ENCODE measurements around the gene ZNF865. TPM values are rescaled to one million over a fixed set of nuclear protein-coding genes. Genes with fewer than 3 reads are reported as not detected.

ZNF865 gene
- total RNA-seq, 5 donors from 2014 or later (not counting 1 experiment from before 2014, with no cell fraction given) = 16.3 to 29.4 (median 27.3) TPM

GRCh38 chr19:55633861-55634260 lies 28.4 kb downstream of the ZNF865 start:
- no peaks in the 10 kb centered on the region for H3K9me3 Mint-ChIP-seq
- ATAC-seq (replicated peaks in 1 of 4) (no peak), DNase-seq (no peak)
- peak overlapping the region in 1 of 2 donors; percentile 75 for H3K27ac Mint-ChIP-seq
- ChIA-PET CTCF (interaction anchor here (0.7 to 3.5 kb wide), 9 partner anchors 10 to 130 kb away, joined by 3 to 21 read pairs (median 10); partner anchors contain the start of genes FIZ1 (in 1 of the 2) and ZNF784 (in 1 of the 2)), POLR2A (interaction anchor here in 1 of 2 donors (0.5 to 0.6 kb wide), 2 partner anchors 11 to 295 kb away, joined by 3 read pairs; no protein-coding TSS in a partner anchor)
- no peaks in the 10 kb centered on the region for H3K27me3 Mint-ChIP-seq
- peaks cover 14% of the 10 kb centered on the region for H3K36me3 Mint-ChIP-seq
- peak overlapping the region; percentile 99 for H3K27ac ChIP-seq (ENCODE audit: low read length)
- H3K4me3 ChIP-seq (ENCODE audit: control insufficient read depth in 1 of 2, extremely low read depth in 1 of 2, low read length in 1 of 2) = no peak overlapping the region
- peaks cover 18 to 50% of the 10 kb centered on the region in 2 experiments for H3K4me1 ChIP-seq (ENCODE audit: control insufficient read depth in 1 of 2, extremely low read depth in 1 of 2, insufficient read depth in 2 of 2, low read length in 2 of 2)
- H3K27me3 ChIP-seq (replicated peaks in 1 of 2; ENCODE audit: control insufficient read depth in 2 of 2, extremely low read depth in 1 of 2, insufficient read depth in 2 of 2, low read length in 1 of 2) = peaks cover 0 to 3% of the 10 kb centered on the region in 2 experiments
- H3K4me1 Mint-ChIP-seq = peaks cover 50 to 53% (median 53%) of the 10 kb centered on the region in 3 donors
- peak overlapping the region; percentile 65 to 100 (median 98) for H3K4me3 Mint-ChIP-seq
- H3K36me3 ChIP-seq (ENCODE audit: control insufficient read depth in 2 of 2, extremely low read depth in 1 of 2, insufficient read depth in 1 of 2, low read length in 1 of 2) = peaks cover 0 to 2% of the 10 kb centered on the region in 2 donors
- WGBS (ENCODE audit: insufficient coverage) = 100% methylated on average over 1 of the region's 8 CpGs
- H3K9me3 ChIP-seq = no peaks in the 10 kb centered on the region

DNA sequence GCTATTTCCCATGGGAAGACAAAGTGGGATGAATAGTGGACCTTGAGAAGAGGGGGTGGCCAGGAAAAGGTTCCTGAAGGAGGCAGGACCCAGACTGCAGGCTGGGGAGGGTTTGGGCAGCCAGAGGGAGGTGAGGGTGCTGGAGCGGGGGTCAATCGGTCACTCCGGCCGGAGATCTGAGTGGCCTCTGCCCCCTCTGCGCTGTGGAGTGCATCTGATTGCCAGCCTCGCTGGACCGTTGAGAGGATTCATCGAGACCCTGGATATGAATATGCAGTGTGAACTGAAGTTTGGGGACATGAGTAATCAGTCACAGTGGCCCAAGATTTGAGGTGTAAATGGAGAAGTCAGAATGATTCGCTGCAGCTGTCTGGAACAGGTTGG lies 29.9 kb downstream of the ZNF865 start:
- H3K4me1 Mint-ChIP-seq = peaks cover 60 to 65% (median 64%) of the 10 kb centered on the region in 3 donors
- ChIA-PET CTCF (no interaction called here), POLR2A (interaction anchor here (0.8 kb wide), 2 partner anchors 174 to 517 kb away, joined by 3 to 5 read pairs; partner anchors contain the start of gene ISOC2 (in 1 of the 2))
- Histone ChIP-seq H3K27ac (ENCODE audit: low read length) (peak overlapping the region; percentile 99), H3K27me3 (replicated peaks in 1 of 2; ENCODE audit: control insufficient read depth in 2 of 2, extremely low read depth in 1 of 2, insufficient read depth in 2 of 2, low read length in 1 of 2) (no peaks in the 10 kb centered on the region), H3K9me3 (no peaks in the 10 kb centered on the region), H3K4me1 (ENCODE audit: control insufficient read depth in 1 of 2, extremely low read depth in 1 of 2, insufficient read depth in 2 of 2, low read length in 2 of 2) (peaks cover 18 to 65% of the 10 kb centered on the region in 2 experiments), H3K4me3 (ENCODE audit: control insufficient read depth in 1 of 2, extremely low read depth in 1 of 2, low read length in 1 of 2) (peak overlapping the region; percentile 85 to 98), H3K36me3 (ENCODE audit: control insufficient read depth in 2 of 2, extremely low read depth in 1 of 2, insufficient read depth in 1 of 2, low read length in 1 of 2) (peaks cover 0 to 2% of the 10 kb centered on the region in 2 donors)
- 23% methylated on average over 9 of the region's 9 CpGs for WGBS (ENCODE audit: insufficient coverage)
- H3K27ac Mint-ChIP-seq = peak overlapping the region; percentile 100
- no peaks in the 10 kb centered on the region for H3K9me3 Mint-ChIP-seq
- ATAC-seq (replicated peaks in 1 of 4) (no peak), DNase-seq (peak in 2 of 35 experiments; percentile 37 to 44)
- peaks cover 17% of the 10 kb centered on the region for H3K36me3 Mint-ChIP-seq
- H3K4me3 Mint-ChIP-seq = peak overlapping the region; percentile 98 to 100 (median 99)
- H3K27me3 Mint-ChIP-seq = no peaks in the 10 kb centered on the region

- ATAC-seq (replicated peaks in 1 of 4) (no peak), DNase-seq (no peak)
- H3K4me3 ChIP-seq (ENCODE audit: control insufficient read depth in 1 of 2, extremely low read depth in 1 of 2, low read length in 1 of 2) = peak overlapping the region; percentile 85 to 98
- H3K9me3 ChIP-seq = no peaks in the 10 kb centered on the region
- peaks cover 17% of the 10 kb centered on the region for H3K36me3 Mint-ChIP-seq
- H3K27me3 ChIP-seq (replicated peaks in 1 of 2; ENCODE audit: control insufficient read depth in 2 of 2, extremely low read depth in 1 of 2, insufficient read depth in 2 of 2, low read length in 1 of 2) = no peaks in the 10 kb centered on the region
- peak overlapping the region; percentile 100 for H3K27ac Mint-ChIP-seq
- peaks cover 0 to 2% of the 10 kb centered on the region in 2 donors for H3K36me3 ChIP-seq (ENCODE audit: control insufficient read depth in 2 of 2, extremely low read depth in 1 of 2, insufficient read depth in 1 of 2, low read length in 1 of 2)
- ChIA-PET CTCF (interaction anchor here in 1 of 2 donors (1.8 kb wide), 1 partner anchor 19 kb away, joined by 4 read pairs; no protein-coding TSS in a partner anchor), POLR2A (interaction anchor here (0.8 to 1.3 kb wide), 2 partner anchors 11 to 174 kb away, joined by 3 to 4 read pairs; partner anchors contain the start of gene ISOC2 (in 1 of the 2))
- H3K4me1 Mint-ChIP-seq = peaks cover 63 to 68% (median 67%) of the 10 kb centered on the region in 3 donors
- H3K4me1 ChIP-seq (ENCODE audit: control insufficient read depth in 1 of 2, extremely low read depth in 1 of 2, insufficient read depth in 2 of 2, low read length in 2 of 2) = peaks cover 18 to 69% of the 10 kb centered on the region in 2 experiments
- H3K4me3 Mint-ChIP-seq = peak overlapping the region; percentile 98 to 100 (median 99)
- H3K27ac ChIP-seq (ENCODE audit: low read length) = peak overlapping the region; percentile 99
- H3K9me3 Mint-ChIP-seq = no peaks in the 10 kb centered on the region
- H3K27me3 Mint-ChIP-seq = no peaks in the 10 kb centered on the region
- 61% methylated on average over 7 of the region's 7 CpGs for WGBS (ENCODE audit: insufficient coverage)
These were observed 30.5 kb downstream of the ZNF865 start for GRCh38 chr19:55635856-55636440.

DNA sequence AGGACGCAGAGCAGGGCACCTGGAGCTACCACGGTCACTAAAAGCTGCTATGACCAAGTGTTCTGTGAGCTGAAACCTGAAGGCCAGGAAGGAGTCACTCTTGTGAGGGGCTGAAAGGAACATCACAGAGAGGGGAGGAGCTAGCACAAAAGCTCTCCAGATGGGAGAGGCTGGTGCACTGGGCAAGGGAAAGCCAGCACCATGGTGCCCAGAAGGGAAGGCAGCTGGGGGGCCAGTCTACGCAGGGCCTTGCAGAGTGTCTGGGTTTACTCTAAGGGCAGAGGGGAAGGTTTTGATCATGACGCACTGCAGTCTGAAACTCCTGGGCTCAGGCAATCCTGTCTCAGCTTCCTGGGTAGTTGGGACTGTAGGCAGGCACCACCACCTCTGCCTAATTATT lies 31.3 kb downstream of the ZNF865 start:
- Histone ChIP-seq H3K27ac (ENCODE audit: low read length) (peak overlapping the region; percentile 99), H3K27me3 (replicated peaks in 1 of 2; ENCODE audit: control insufficient read depth in 2 of 2, extremely low read depth in 1 of 2, insufficient read depth in 2 of 2, low read length in 1 of 2) (no peaks in the 10 kb centered on the region), H3K9me3 (no peaks in the 10 kb centered on the region), H3K4me3 (ENCODE audit: control insufficient read depth in 1 of 2, extremely low read depth in 1 of 2, low read length in 1 of 2) (no peak overlapping the region), H3K36me3 (ENCODE audit: control insufficient read depth in 2 of 2, extremely low read depth in 1 of 2, insufficient read depth in 1 of 2, low read length in 1 of 2) (peaks cover 0 to 2% of the 10 kb centered on the region in 2 donors), H3K4me1 (ENCODE audit: control insufficient read depth in 1 of 2, extremely low read depth in 1 of 2, insufficient read depth in 2 of 2, low read length in 2 of 2) (peaks cover 16 to 71% of the 10 kb centered on the region in 2 experiments)
- no peaks in the 10 kb centered on the region for H3K27me3 Mint-ChIP-seq
- H3K27ac Mint-ChIP-seq = peak overlapping the region; percentile 100
- peak overlapping the region; percentile 98 to 100 (median 99) for H3K4me3 Mint-ChIP-seq
- 100% methylated on average over 2 of the region's 4 CpGs for WGBS (ENCODE audit: insufficient coverage)
- ChIA-PET POLR2A (interaction anchor here in 1 of 2 donors (1.3 kb wide), 1 partner anchor 10 kb away, joined by 4 read pairs; no protein-coding TSS in a partner anchor), CTCF (interaction anchor here in 1 of 2 donors (1.0 to 1.8 kb wide), 4 partner anchors 10 to 18 kb away, joined by 3 to 5 read pairs (median 4); no protein-coding TSS in a partner anchor)
- no peaks in the 10 kb centered on the region for H3K9me3 Mint-ChIP-seq
- peaks cover 17% of the 10 kb centered on the region for H3K36me3 Mint-ChIP-seq
- DNase-seq (no peak), ATAC-seq (replicated peaks in 1 of 4) (no peak)
- peaks cover 65 to 69% (median 68%) of the 10 kb centered on the region in 3 donors for H3K4me1 Mint-ChIP-seq

DNA sequence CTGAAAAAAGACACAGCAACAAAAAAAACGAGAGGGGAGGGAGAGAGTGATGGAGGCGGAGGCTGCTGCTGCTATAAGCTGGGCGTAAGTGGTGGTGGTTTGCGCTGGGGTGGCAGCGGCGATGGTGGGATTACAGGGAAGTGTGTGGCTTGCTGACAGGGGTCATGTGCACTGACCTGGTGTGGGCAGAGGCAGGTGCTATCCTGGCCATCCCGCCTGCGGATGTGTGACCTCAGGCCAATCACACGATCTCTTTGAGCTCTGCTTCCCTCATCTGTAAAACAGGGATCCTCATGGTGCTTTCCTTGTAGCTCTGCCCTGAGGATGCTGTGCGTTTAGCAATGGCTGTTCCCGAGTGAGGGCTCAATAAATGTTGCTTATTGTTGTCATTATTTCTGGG lies 32.1 kb downstream of the ZNF865 start:
- H3K9me3 Mint-ChIP-seq = no peaks in the 10 kb centered on the region
- H3K4me1 Mint-ChIP-seq = peaks cover 63 to 67% (median 67%) of the 10 kb centered on the region in 3 donors
- H3K4me3 Mint-ChIP-seq = peak overlapping the region; percentile 35 to 98 (median 47)
- Histone ChIP-seq H3K27me3 (replicated peaks in 1 of 2; ENCODE audit: control insufficient read depth in 2 of 2, extremely low read depth in 1 of 2, insufficient read depth in 2 of 2, low read length in 1 of 2) (no peaks in the 10 kb centered on the region), H3K4me3 (ENCODE audit: control insufficient read depth in 1 of 2, extremely low read depth in 1 of 2, low read length in 1 of 2) (no peak overlapping the region), H3K4me1 (ENCODE audit: control insufficient read depth in 1 of 2, extremely low read depth in 1 of 2, insufficient read depth in 2 of 2, low read length in 2 of 2) (peaks cover 20 to 72% of the 10 kb centered on the region in 2 experiments), H3K9me3 (no peaks in the 10 kb centered on the region), H3K36me3 (ENCODE audit: control insufficient read depth in 2 of 2, extremely low read depth in 1 of 2, insufficient read depth in 1 of 2, low read length in 1 of 2) (peaks cover 0 to 2% of the 10 kb centered on the region in 2 donors), H3K27ac (ENCODE audit: low read length) (no peak overlapping the region)
- WGBS (ENCODE audit: insufficient coverage) = 79% methylated on average over 10 of the region's 11 CpGs
- peaks cover 0 to 2% of the 10 kb centered on the region in 2 donors for H3K27me3 Mint-ChIP-seq
- DNase-seq (no peak), ATAC-seq (replicated peaks in 1 of 4) (no peak)
- peak overlapping the region; percentile 64 to 79 for H3K27ac Mint-ChIP-seq
- POLR2A ChIA-PET = no interaction called here
- H3K36me3 Mint-ChIP-seq = peaks cover 17% of the 10 kb centered on the region
- CTCF ChIA-PET = interaction anchor here (0.6 to 1.8 kb wide), 7 partner anchors 10 to 502 kb away, joined by 3 to 12 read pairs (median 4); partner anchors contain the start of gene ZNF784 (in 1 of the 2)

GRCh38 chr19:55638864-55639359 lies 33.5 kb downstream of the ZNF865 start:
- ChIA-PET CTCF (interaction anchor here in 1 of 2 donors (0.6 to 0.8 kb wide), 3 partner anchors 8 to 33 kb away, joined by 4 to 5 read pairs (median 4); no protein-coding TSS in a partner anchor), POLR2A (no interaction called here)
- Mint-ChIP-seq H3K27ac (peak overlapping the region; percentile 78 to 84), H3K27me3 (peaks cover 0 to 2% of the 10 kb centered on the region in 2 donors), H3K36me3 (peaks cover 17% of the 10 kb centered on the region), H3K4me3 (peak overlapping the region; percentile 57 to 88 (median 67)), H3K4me1 (peaks cover 70 to 75% (median 72%) of the 10 kb centered on the region in 3 donors), H3K9me3 (no peaks in the 10 kb centered on the region)
- ATAC-seq (replicated peaks in 1 of 4) (no peak), DNase-seq (peak in 32 of 35 experiments; percentile 33 to 77 (median 58))
- H3K27ac ChIP-seq (ENCODE audit: low read length) = peak overlapping the region; percentile 9
- WGBS (ENCODE audit: insufficient coverage) = 40% methylated on average over 1 of the region's 6 CpGs
- H3K36me3 ChIP-seq (ENCODE audit: control insufficient read depth in 2 of 2, extremely low read depth in 1 of 2, insufficient read depth in 1 of 2, low read length in 1 of 2) = peaks cover 0 to 2% of the 10 kb centered on the region in 2 donors
- no peaks in the 10 kb centered on the region for H3K9me3 ChIP-seq
- H3K4me1 ChIP-seq (ENCODE audit: control insufficient read depth in 1 of 2, extremely low read depth in 1 of 2, insufficient read depth in 2 of 2, low read length in 2 of 2) = peaks cover 24 to 78% of the 10 kb centered on the region in 2 experiments
- H3K27me3 ChIP-seq (replicated peaks in 1 of 2; ENCODE audit: control insufficient read depth in 2 of 2, extremely low read depth in 1 of 2, insufficient read depth in 2 of 2, low read length in 1 of 2) = no peaks in the 10 kb centered on the region
- H3K4me3 ChIP-seq (ENCODE audit: control insufficient read depth in 1 of 2, extremely low read depth in 1 of 2, low read length in 1 of 2) = no peak overlapping the region
